H9 (cell line): ENCODE measurements around the gene B4GALNT4. TPM values are rescaled to one million over a fixed set of nuclear protein-coding genes. Genes with fewer than 3 reads are reported as not detected.

ENCODE experiments used
- DNase-seq: peaks from one replicate; pipeline ENCODE4 v3.0.0-alpha.2; 2017
- H2AFZ ChIP-seq: one replicate; pipeline ENCODE4 v1.6.1; 2013; ENCODE audit warnings: mild to moderate bottlenecking, low read length, control low read depth, moderate library complexity
- H2AK5ac ChIP-seq: 2 replicates; pipeline ENCODE4 v1.6.1; 2013; ENCODE audit warnings: low read length, control low read depth, mixed read lengths; ENCODE audit not compliant: insufficient read length
- H2BK120ac ChIP-seq: one replicate; pipeline ENCODE4 v1.6.1; 2013; ENCODE audit warnings: low read depth, mild to moderate bottlenecking, low read length, control low read depth, inconsistent platforms; ENCODE audit not compliant: poor library complexity, severe bottlenecking
- H2BK12ac ChIP-seq: 2 replicates; pipeline ENCODE4 v1.6.1; 2013; ENCODE audit warnings: low read length, control low read depth, mixed read lengths, low read depth; ENCODE audit not compliant: insufficient read length
- H2BK15ac ChIP-seq: 2 replicates; pipeline ENCODE4 v1.6.1; 2013; ENCODE audit warnings: low read depth, low read length, control low read depth
- H2BK20ac ChIP-seq: one replicate; pipeline ENCODE4 v1.6.1; 2013; ENCODE audit warnings: low read depth, mild to moderate bottlenecking, low read length, control low read depth, inconsistent platforms; ENCODE audit not compliant: poor library complexity, severe bottlenecking
- H2BK5ac ChIP-seq: 2 replicates; pipeline ENCODE4 v1.6.1; 2013; ENCODE audit warnings: low read length, control low read depth, mixed read lengths; ENCODE audit not compliant: insufficient read length
- H3K14ac ChIP-seq: 2 replicates; pipeline ENCODE4 v1.6.1; 2013; ENCODE audit warnings: low read length, control low read depth; ENCODE audit not compliant: insufficient read depth
- H3K18ac ChIP-seq: 2 replicates; pipeline ENCODE4 v1.6.1; 2013; ENCODE audit warnings: low read depth, mild to moderate bottlenecking, mixed read lengths, low read length, control low read depth; ENCODE audit not compliant: insufficient read length
- H3K23ac ChIP-seq: 2 replicates; pipeline ENCODE4 v1.6.1; 2013; ENCODE audit warnings: low read length, control low read depth, mixed read lengths, low read depth; ENCODE audit not compliant: insufficient read length
- H3K23me2 ChIP-seq: 2 replicates; pipeline ENCODE4 v1.6.1; 2013; ENCODE audit warnings: low read depth, mild to moderate bottlenecking, mixed read lengths, low read length, control low read depth; ENCODE audit not compliant: insufficient read length, poor library complexity, severe bottlenecking
- H3K27ac ChIP-seq: 2 replicates; pipeline ENCODE4 v1.5.1; 2013; ENCODE audit warnings: low read length, control low read depth, mixed read lengths, low read depth; ENCODE audit not compliant: insufficient read length
- H3K27me3 ChIP-seq: 2 replicates; pipeline ENCODE4 v1.6.1; 2013; ENCODE audit warnings: low read length, control low read depth, inconsistent platforms; ENCODE audit not compliant: insufficient read depth
- H3K4ac ChIP-seq: 2 replicates; pipeline ENCODE4 v1.6.1; 2013; ENCODE audit warnings: low read depth, mild to moderate bottlenecking, control low read depth, inconsistent platforms, low read length, moderate library complexity
- H3K4me1 ChIP-seq: 2 replicates; pipeline ENCODE4 v1.6.1; 2013; ENCODE audit warnings: low read length, control low read depth, inconsistent platforms; ENCODE audit not compliant: insufficient read depth
- H3K4me2 ChIP-seq: 2 replicates; pipeline ENCODE4 v1.6.1; 2013; ENCODE audit warnings: low read length, control low read depth, mixed read lengths; ENCODE audit not compliant: insufficient read length, insufficient read depth
- H3K56ac ChIP-seq: 2 replicates; pipeline ENCODE4 v1.6.1; 2013; ENCODE audit warnings: low read depth, mild to moderate bottlenecking, mixed read lengths, low read length, control low read depth; ENCODE audit not compliant: insufficient read length
- H3K79me1 ChIP-seq: 2 replicates; pipeline ENCODE4 v1.6.1; 2013; ENCODE audit warnings: low read depth, mild to moderate bottlenecking, moderate library complexity, low read length, control low read depth, inconsistent platforms; ENCODE audit not compliant: insufficient read depth, poor library complexity, severe bottlenecking
- H3K79me2 ChIP-seq: 2 replicates; pipeline ENCODE4 v1.6.1; 2013; ENCODE audit warnings: low read length, control low read depth, inconsistent platforms; ENCODE audit not compliant: insufficient read depth
- H3K9ac ChIP-seq: 2 replicates; pipeline ENCODE4 v1.6.1; 2013; ENCODE audit warnings: low read length, control low read depth, mixed read lengths; ENCODE audit not compliant: insufficient read length; ENCODE audit errors: extremely low read depth
- H3K9me3 ChIP-seq: one replicate; pipeline ENCODE4 v1.6.1; 2013; ENCODE audit warnings: low read depth, low read length, inconsistent platforms; ENCODE audit not compliant: control insufficient read depth
- H3T11ph ChIP-seq: one replicate; pipeline ENCODE4 v1.6.1; 2013; ENCODE audit warnings: mild to moderate bottlenecking, low read length, control low read depth, inconsistent platforms
- H4K20me1 ChIP-seq: one replicate; pipeline ENCODE4 v1.6.1; 2013; ENCODE audit not compliant: control insufficient read depth, insufficient read length, insufficient read depth
- H4K5ac ChIP-seq: 2 replicates; pipeline ENCODE4 v1.6.1; 2013; ENCODE audit warnings: low read depth, mild to moderate bottlenecking, mixed read lengths, low read length, control low read depth; ENCODE audit not compliant: insufficient read length
- H4K8ac ChIP-seq: replicated peaks from 2 replicates; pipeline ENCODE4 v1.6.1; 2013; ENCODE audit warnings: low read length, control low read depth, mixed read lengths, low read depth; ENCODE audit not compliant: insufficient read length
- H4K91ac ChIP-seq: 2 replicates; pipeline ENCODE4 v1.6.1; 2013; ENCODE audit warnings: low read depth, mild to moderate bottlenecking, moderate library complexity, mixed read lengths, low read length, control low read depth; ENCODE audit not compliant: insufficient read length
- H3K27ac Mint-ChIP-seq, 3 experiments: 2 replicates in 2 of 3; 3 replicates in 1 of 3; pipeline ENCODE4 v1.8.0; 2020 to 2021; ENCODE audit warnings: mixed read lengths in 3 of 3, mild to moderate bottlenecking in 1 of 3, moderate library complexity in 1 of 3
- H3K27me3 Mint-ChIP-seq: 2 replicates; pipeline ENCODE4 v1.8.0; 2021; ENCODE audit warnings: low read depth, mild to moderate bottlenecking, moderate library complexity, mixed read lengths
- H3K36me3 Mint-ChIP-seq, 3 experiments: 2 replicates in 2 of 3; 3 replicates in 1 of 3; pipeline ENCODE4 v1.8.0; 2020 to 2021; ENCODE audit warnings: low read depth in 3 of 3, mixed read lengths in 3 of 3; ENCODE audit not compliant: insufficient read depth in 1 of 3
- H3K4me1 Mint-ChIP-seq, 2 experiments: 2 replicates each; pipeline ENCODE4 v1.8.0; 2020; ENCODE audit warnings: mixed read lengths in 2 of 2
- H3K4me3 Mint-ChIP-seq, 2 experiments: 2 replicates in 1 of 2; 3 replicates in 1 of 2; pipeline ENCODE4 v1.8.0; 2020 to 2021; ENCODE audit warnings: mild to moderate bottlenecking in 2 of 2, mixed read lengths in 2 of 2, moderate library complexity in 1 of 2
- H3K9me3 Mint-ChIP-seq, 2 experiments: 2 replicates in 1 of 2; 3 replicates in 1 of 2; pipeline ENCODE4 v1.8.0; 2020; ENCODE audit warnings: mild to moderate bottlenecking in 2 of 2, mixed read lengths in 2 of 2, moderate library complexity in 1 of 2
- WGBS: extraction: QIAGEN DNeasy Blood & Tissue Kit; methylation state at CpG from one replicate; pipeline ENCODE4 v1.1.7; 2013; ENCODE audit warnings: missing lambda C conversion rate, low lambda C conversion rate, mixed read lengths; ENCODE audit not compliant: insufficient read length; ENCODE audit errors: extremely low coverage; 5-methylcytosine and 5-hydroxymethylcytosine counted together
- total RNA-seq: library from RNA; stranded (reverse); gene quantifications from 2 replicates; pipeline ENCODE4 v1.2.1, GENCODE V29; 2021
- TF ChIP-seq, protein P1 (sequence below): fragments of 200-600 bp; sonication (generic); conservative IDR thresholded peaks from 3 replicates; pipeline ENCODE4 v1.8.0; 2021; ENCODE audit warnings: antibody characterized with exemption, mild to moderate bottlenecking

B4GALNT4 gene
- total RNA-seq, 1 experiment from 2014 or later: 105 TPM

- no peak overlapping the region for H3K23ac ChIP-seq
- H3K27ac Mint-ChIP-seq: no peak overlapping the region
- no CpG with 5 or more reads among the region's 22 CpGs for WGBS
Observed at GRCh38 chr11:360326-361280, 8.7 kb upstream of the B4GALNT4 start.

More at GRCh38 chr11:360326-361280, 8.7 kb upstream of the B4GALNT4 start:
- no peak overlapping the region for H3K4me2 ChIP-seq
- peak; percentile 40 for DNase-seq
- no peaks in the 10 kb centered on the region for H3K4me1 ChIP-seq
- no peak overlapping the region; a peak in 1 of 5 replicates for H3K4me3 Mint-ChIP-seq
- no peak overlapping the region for H3T11ph ChIP-seq
- H4K8ac ChIP-seq: no peak overlapping the region
- no peak overlapping the region for H4K91ac ChIP-seq
- no peak overlapping the region for H2BK20ac ChIP-seq
- no peak overlapping the region for H2AK5ac ChIP-seq
- no peak overlapping the region for H2BK15ac ChIP-seq
- TF ChIP-seq, protein P1, sequence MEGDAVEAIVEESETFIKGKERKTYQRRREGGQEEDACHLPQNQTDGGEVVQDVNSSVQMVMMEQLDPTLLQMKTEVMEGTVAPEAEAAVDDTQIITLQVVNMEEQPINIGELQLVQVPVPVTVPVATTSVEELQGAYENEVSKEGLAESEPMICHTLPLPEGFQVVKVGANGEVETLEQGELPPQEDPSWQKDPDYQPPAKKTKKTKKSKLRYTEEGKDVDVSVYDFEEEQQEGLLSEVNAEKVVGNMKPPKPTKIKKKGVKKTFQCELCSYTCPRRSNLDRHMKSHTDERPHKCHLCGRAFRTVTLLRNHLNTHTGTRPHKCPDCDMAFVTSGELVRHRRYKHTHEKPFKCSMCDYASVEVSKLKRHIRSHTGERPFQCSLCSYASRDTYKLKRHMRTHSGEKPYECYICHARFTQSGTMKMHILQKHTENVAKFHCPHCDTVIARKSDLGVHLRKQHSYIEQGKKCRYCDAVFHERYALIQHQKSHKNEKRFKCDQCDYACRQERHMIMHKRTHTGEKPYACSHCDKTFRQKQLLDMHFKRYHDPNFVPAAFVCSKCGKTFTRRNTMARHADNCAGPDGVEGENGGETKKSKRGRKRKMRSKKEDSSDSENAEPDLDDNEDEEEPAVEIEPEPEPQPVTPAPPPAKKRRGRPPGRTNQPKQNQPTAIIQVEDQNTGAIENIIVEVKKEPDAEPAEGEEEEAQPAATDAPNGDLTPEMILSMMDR: no peak
- peaks cover 6 to 10% (median 9%) of the 10 kb centered on the region in 3 experiments; a peak in 5 of 7 replicates for H3K36me3 Mint-ChIP-seq
- no peak overlapping the region for H3K4ac ChIP-seq
- no peaks in the 10 kb centered on the region for H4K20me1 ChIP-seq
- peaks cover 3 to 4% of the 10 kb centered on the region in 2 experiments; a peak in 3 of 4 replicates for H3K4me1 Mint-ChIP-seq
- no peak overlapping the region for H2BK120ac ChIP-seq
- no peak overlapping the region for H3K56ac ChIP-seq
- H2BK12ac ChIP-seq: no peak overlapping the region
- no peaks in the 10 kb centered on the region for H3K23me2 ChIP-seq
- H3K79me2 ChIP-seq: no peaks in the 10 kb centered on the region
- H3K27me3 ChIP-seq: no peaks in the 10 kb centered on the region
- H2AFZ ChIP-seq: no peak overlapping the region
- H3K79me1 ChIP-seq: no peaks in the 10 kb centered on the region
- no peak overlapping the region for H4K5ac ChIP-seq
- H3K27ac ChIP-seq: no peak overlapping the region
- H3K14ac ChIP-seq: no peak overlapping the region
- no peak overlapping the region for H3K9ac ChIP-seq
- H3K18ac ChIP-seq: no peak overlapping the region
- H3K27me3 Mint-ChIP-seq: peaks cover 23% of the 10 kb centered on the region
- H3K9me3 Mint-ChIP-seq: peaks cover 29 to 32% of the 10 kb centered on the region in 2 experiments
- H2BK5ac ChIP-seq: no peak overlapping the region
- peaks cover 8% of the 10 kb centered on the region for H3K9me3 ChIP-seq
